Measurements from ENCODE around the gene CD82.

- TF ChIP-seq CTCF (IDR thresholded peaks at IDR 0.05) (no peak), POLR2A (IDR thresholded peaks at IDR 0.05) (no peak), EP300 (IDR thresholded peaks at IDR 0.05) (no peak)
These were observed 31.2 kb downstream of the CD82 start for GRCh38 chr11:44596525-44597276.
